Chondrocyte (in vitro differentiated cells): ENCODE data around the gene MAPKAP1. TPM values are rescaled to one million over a fixed set of nuclear protein-coding genes. Genes with fewer than 3 reads are reported as not detected.

ENCODE experiments used
- DNase-seq: peaks from one replicate; pipeline ENCODE4 v3.0.0; 2021; ENCODE audit warnings: mixed read lengths, low spot score
- H3K27ac Mint-ChIP-seq: one replicate; pipeline ENCODE4 v1.8.0; 2021; ENCODE audit warnings: mild to moderate bottlenecking, moderate library complexity, mixed read lengths; ENCODE audit not compliant: unreplicated experiment
- H3K27me3 Mint-ChIP-seq: 2 replicates; pipeline ENCODE4 v1.8.0; 2021; ENCODE audit warnings: low read depth, mixed read lengths
- H3K36me3 Mint-ChIP-seq: 2 replicates; pipeline ENCODE4 v1.8.0; 2021; ENCODE audit warnings: low read depth, mixed read lengths
- H3K4me1 Mint-ChIP-seq: 2 replicates; pipeline ENCODE4 v1.8.0; 2021; ENCODE audit warnings: low read depth, mild to moderate bottlenecking, mixed read lengths
- H3K4me3 Mint-ChIP-seq: one replicate; pipeline ENCODE4 v1.8.0; 2021; ENCODE audit warnings: mild to moderate bottlenecking, moderate library complexity, mixed read lengths; ENCODE audit not compliant: unreplicated experiment
- H3K9me3 Mint-ChIP-seq: 2 replicates; pipeline ENCODE4 v1.8.0; 2021; ENCODE audit warnings: low read depth, mixed read lengths
- CTCF ChIP-seq: fragments of 200-600 bp; sonication (generic); IDR thresholded peaks from 2 replicates; pipeline ENCODE4 v1.5.0; 2021; ENCODE audit warnings: antibody characterized with exemption, mild to moderate bottlenecking, moderate library complexity
- total RNA-seq: library from RNA; stranded (reverse); gene quantifications from 3 replicates; pipeline ENCODE4 v1.2.1, GENCODE V29; 2021

The MAPKAP1 gene
- total RNA-seq, 1 donor from 2014 or later: 91.5 TPM

GRCh38 chr9:125547368-125547767, 159.6 kb downstream of the MAPKAP1 start:
- no peak for TF ChIP-seq CTCF
- Mint-ChIP-seq H3K27ac (no peak overlapping the region), H3K4me1 (peaks cover 77% of the 10 kb centered on the region), H3K9me3 (no peaks in the 10 kb centered on the region), H3K4me3 (no peak overlapping the region), H3K27me3 (no peaks in the 10 kb centered on the region), H3K36me3 (peaks cover 3% of the 10 kb centered on the region)
- DNase-seq: no peak

GRCh38 chr9:125545845-125546244, 161.2 kb downstream of the MAPKAP1 start:
- no peaks in the 10 kb centered on the region for H3K27me3 Mint-ChIP-seq
- TF ChIP-seq CTCF: no peak
- peaks cover 12% of the 10 kb centered on the region for H3K36me3 Mint-ChIP-seq
- no peaks in the 10 kb centered on the region for H3K9me3 Mint-ChIP-seq
- no peak overlapping the region for H3K27ac Mint-ChIP-seq
- no peak for DNase-seq
- no peak overlapping the region for H3K4me3 Mint-ChIP-seq
- peaks cover 64% of the 10 kb centered on the region for H3K4me1 Mint-ChIP-seq

GRCh38 chr9:125544988-125545651, 161.9 kb downstream of the MAPKAP1 start:
- peaks cover 14% of the 10 kb centered on the region for H3K36me3 Mint-ChIP-seq
- DNase-seq: no peak
- H3K9me3 Mint-ChIP-seq: no peaks in the 10 kb centered on the region
- no peaks in the 10 kb centered on the region for H3K27me3 Mint-ChIP-seq
- H3K4me1 Mint-ChIP-seq: peaks cover 63% of the 10 kb centered on the region
- TF ChIP-seq CTCF: no peak
- peak overlapping the region; percentile 91 for H3K27ac Mint-ChIP-seq
- H3K4me3 Mint-ChIP-seq: no peak overlapping the region

GRCh38 chr9:125544484-125544883, 162.5 kb downstream of the MAPKAP1 start:
- H3K4me1 Mint-ChIP-seq: peaks cover 60% of the 10 kb centered on the region
- no peak for DNase-seq

GRCh38 chr9:125541840-125542243, 165.2 kb downstream of the MAPKAP1 start:
- Mint-ChIP-seq H3K27ac (no peak overlapping the region), H3K36me3 (peaks cover 14% of the 10 kb centered on the region), H3K4me1 (peaks cover 46% of the 10 kb centered on the region), H3K4me3 (no peak overlapping the region), H3K27me3 (no peaks in the 10 kb centered on the region), H3K9me3 (no peaks in the 10 kb centered on the region)
- TF ChIP-seq CTCF: no peak
- no peak for DNase-seq

More at GRCh38 chr9:125544484-125544883, 162.5 kb downstream of the MAPKAP1 start:
- peaks cover 14% of the 10 kb centered on the region for H3K36me3 Mint-ChIP-seq
- H3K4me3 Mint-ChIP-seq: no peak overlapping the region
- H3K9me3 Mint-ChIP-seq: no peaks in the 10 kb centered on the region
- no peak for TF ChIP-seq CTCF
- H3K27ac Mint-ChIP-seq: peak overlapping the region; percentile 91
- H3K27me3 Mint-ChIP-seq: no peaks in the 10 kb centered on the region
